ENCODE results near the gene SAMD10. TPM values are rescaled to one million over a fixed set of nuclear protein-coding genes. Genes with fewer than 3 reads are reported as not detected.

Gene SAMD10
- total and polyA plus RNA-seq, 2 experiments from 2014 or later = 1.6 to 11.0 TPM

GRCh38 chr20:63952769-63953168 lies 26.7 kb downstream of the SAMD10 start:
- H3K79me2 ChIP-seq = peaks cover 75% of the 10 kb centered on the region
- no peak overlapping the region for H3K4me3 ChIP-seq
- H3K27ac ChIP-seq = no peak overlapping the region
- no peaks in the 10 kb centered on the region for H3K9me2 ChIP-seq (replicated peaks; ENCODE audit: insufficient read depth)
- no peak for DNase-seq (ENCODE audit: low spot score)
- H3K4me2 ChIP-seq = no peak overlapping the region
- H3K36me3 ChIP-seq (replicated peaks; ENCODE audit: insufficient read depth, low read depth) = no peaks in the 10 kb centered on the region
- H4K20me1 ChIP-seq (ENCODE audit: insufficient read depth, poor library complexity, severe bottlenecking) = peaks cover 73% of the 10 kb centered on the region
- no peaks in the 10 kb centered on the region for H3K27me3 ChIP-seq
- no peaks in the 10 kb centered on the region for H3K9me3 ChIP-seq (ENCODE audit: low read depth)
- peaks cover 26% of the 10 kb centered on the region for H3K4me1 ChIP-seq (ENCODE audit: insufficient read depth)
- TF ChIP-seq CTCF (IDR thresholded peaks at IDR 0.05; ENCODE audit: poor library complexity) = no peak
- no peak for TF ChIP-seq EZH2phosphoT487 (IDR thresholded peaks at IDR 0.05; ENCODE audit: low read depth, severe bottlenecking, unreplicated experiment)
- TF ChIP-seq EZH2 (IDR thresholded peaks at IDR 0.05; ENCODE audit: borderline replicate concordance) = no peak
- WGBS (ENCODE audit: low lambda C conversion rate, missing lambda C conversion rate) = 94% methylated on average over 14 of the region's 14 CpGs
- no peak overlapping the region for H2AFZ ChIP-seq

GRCh38 chr20:63952210-63952535 lies 27.3 kb downstream of the SAMD10 start:
- WGBS (ENCODE audit: low lambda C conversion rate, missing lambda C conversion rate) = 92% methylated on average over 15 of the region's 15 CpGs
- peaks cover 79% of the 10 kb centered on the region for H4K20me1 ChIP-seq (ENCODE audit: insufficient read depth, poor library complexity, severe bottlenecking)
- H3K4me2 ChIP-seq = no peak overlapping the region
- H3K36me3 ChIP-seq (replicated peaks; ENCODE audit: insufficient read depth, low read depth) = no peaks in the 10 kb centered on the region
- peaks cover 81% of the 10 kb centered on the region for H3K79me2 ChIP-seq
- H3K4me3 ChIP-seq = no peak overlapping the region
- peaks cover 26% of the 10 kb centered on the region for H3K4me1 ChIP-seq (ENCODE audit: insufficient read depth)
- no peaks in the 10 kb centered on the region for H3K27me3 ChIP-seq
- H3K9me2 ChIP-seq (replicated peaks; ENCODE audit: insufficient read depth) = no peaks in the 10 kb centered on the region
- DNase-seq (ENCODE audit: low spot score) = no peak
- no peak overlapping the region for H2AFZ ChIP-seq
- no peak overlapping the region for H3K27ac ChIP-seq
- TF ChIP-seq EZH2 (IDR thresholded peaks at IDR 0.05; ENCODE audit: borderline replicate concordance) (no peak), CTCF (IDR thresholded peaks at IDR 0.05; ENCODE audit: poor library complexity) (no peak), EZH2phosphoT487 (IDR thresholded peaks at IDR 0.05; ENCODE audit: low read depth, severe bottlenecking, unreplicated experiment) (no peak)
- no peaks in the 10 kb centered on the region for H3K9me3 ChIP-seq (ENCODE audit: low read depth)

- Histone ChIP-seq H3K79me2 (peaks cover 87% of the 10 kb centered on the region), H3K4me2 (no peak overlapping the region), H3K9me2 (replicated peaks; ENCODE audit: insufficient read depth) (no peaks in the 10 kb centered on the region), H3K36me3 (replicated peaks; ENCODE audit: insufficient read depth, low read depth) (no peaks in the 10 kb centered on the region), H3K4me1 (ENCODE audit: insufficient read depth) (peaks cover 26% of the 10 kb centered on the region), H4K20me1 (ENCODE audit: insufficient read depth, poor library complexity, severe bottlenecking) (peaks cover 84% of the 10 kb centered on the region), H3K9me3 (ENCODE audit: low read depth) (no peaks in the 10 kb centered on the region), H3K27me3 (no peaks in the 10 kb centered on the region), H3K4me3 (no peak overlapping the region), H2AFZ (no peak overlapping the region), H3K27ac (no peak overlapping the region)
- 83% methylated on average over 17 of the region's 17 CpGs for WGBS (ENCODE audit: low lambda C conversion rate, missing lambda C conversion rate)
- TF ChIP-seq CTCF (IDR thresholded peaks at IDR 0.05; ENCODE audit: poor library complexity) (no peak), EZH2 (IDR thresholded peaks at IDR 0.05; ENCODE audit: borderline replicate concordance) (no peak), EZH2phosphoT487 (IDR thresholded peaks at IDR 0.05; ENCODE audit: low read depth, severe bottlenecking, unreplicated experiment) (no peak)
- no peak for DNase-seq (ENCODE audit: low spot score)
Observed at GRCh38 chr20:63951398-63952209, 27.8 kb downstream of the SAMD10 start.

All from hepatocyte (in vitro differentiated cells).